Activated CD8-positive, alpha-beta memory T cell treated with anti-CD3 and anti-CD28 coated beads for 4 hours (primary cell): Measurements from ENCODE around the gene HES3.
A peak's percentile ranks its signal among the peaks of the same experiment; 100 is the strongest.
"Not testable (repeated sequence)": the region's sequence is repeated elsewhere in the genome, so short reads cannot be mapped to it uniquely, and the experiment has no call there.

Experiments
- DNase-seq, 2 donors: peaks; one replicate each; pipeline ENCODE4 v3.0.0-alpha.2; 2020; ENCODE audit warnings: low read depth in 2 of 2

Gene HES3

GRCh38 chr1:6219641-6220040 is 24.3 kb upstream of the HES3 start:
- not testable (repeated sequence) for DNase-seq

GRCh38 chr1:6220236-6220635 is 23.7 kb upstream of the HES3 start:
- no peak for DNase-seq

- DNase-seq: no peak
Observed at GRCh38 chr1:6221210-6221784, 22.7 kb upstream of the HES3 start.

- no peak for DNase-seq
Observed at GRCh38 chr1:6222636-6223035, 21.3 kb upstream of the HES3 start.

- DNase-seq: no peak
Observed at GRCh38 chr1:6223617-6224016, 20.4 kb upstream of the HES3 start.

GRCh38 chr1:6224718-6225117 is 19.3 kb upstream of the HES3 start:
- DNase-seq: no peak

GRCh38 chr1:6225651-6226050 is 18.3 kb upstream of the HES3 start:
- DNase-seq: no peak

- no peak for DNase-seq
Observed at GRCh38 chr1:6233376-6233775, 10.6 kb upstream of the HES3 start.

- DNase-seq: no peak
Observed at GRCh38 chr1:6234502-6235295, 9.3 kb upstream of the HES3 start.

GRCh38 chr1:6235296-6235677 is 8.7 kb upstream of the HES3 start:
- no peak for DNase-seq

GRCh38 chr1:6237093-6237492 is 6.9 kb upstream of the HES3 start:
- no peak for DNase-seq

- no peak for DNase-seq
Observed at GRCh38 chr1:6239213-6239752, 4.7 kb upstream of the HES3 start.

GRCh38 chr1:6239950-6240768 is 3.8 kb upstream of the HES3 start:
- no peak for DNase-seq

- DNase-seq: no peak
Observed at GRCh38 chr1:6241107-6241886, 2.7 kb upstream of the HES3 start.

GRCh38 chr1:6241887-6242740 is 1.9 kb upstream of the HES3 start:
- no peak for DNase-seq

GRCh38 chr1:6243053-6243834 is 735 bp upstream of the HES3 start:
- DNase-seq: no peak

GRCh38 chr1:6244401-6245049 is 546 bp downstream of the HES3 start:
- no peak for DNase-seq

- peak; percentile 44 to 53 for DNase-seq
Observed at GRCh38 chr1:6245086-6245868, 1.3 kb downstream of the HES3 start.
